ENCODE data around the gene UGP2.

Gene UGP2

DNA sequence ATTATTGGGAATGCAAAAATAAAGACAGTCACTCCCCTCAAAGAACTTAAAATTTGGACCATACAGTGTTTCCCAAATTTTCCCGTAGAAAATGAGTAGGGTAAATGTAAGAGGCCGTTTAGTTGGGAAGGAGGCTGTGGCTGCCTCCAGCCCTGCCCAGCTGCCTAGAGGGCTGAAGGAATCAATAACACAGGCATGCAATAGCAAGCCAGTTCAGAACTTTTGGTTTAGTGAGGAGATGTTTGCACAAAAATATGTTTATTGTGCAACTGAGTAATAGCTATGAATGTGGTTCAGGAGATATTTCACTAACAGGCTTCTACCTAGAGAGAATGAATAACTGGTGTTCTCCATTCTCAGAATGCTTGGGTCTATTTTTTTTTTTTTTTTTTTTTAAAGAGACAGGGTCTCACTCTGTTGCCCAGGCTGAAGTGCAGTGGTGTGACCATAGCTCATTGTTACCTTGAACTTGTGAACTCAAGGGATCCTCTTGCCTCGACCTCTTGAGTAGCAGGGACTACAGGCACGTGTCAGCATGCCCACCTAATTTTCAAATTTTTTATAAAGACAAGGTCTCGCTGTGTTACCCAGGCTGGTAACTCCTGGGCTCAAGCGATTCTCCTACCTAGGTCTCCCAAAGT is 23.6 kb downstream of the UGP2 start:
- no peak for DNase-seq (ENCODE audit: low read depth, low spot score)

DNA sequence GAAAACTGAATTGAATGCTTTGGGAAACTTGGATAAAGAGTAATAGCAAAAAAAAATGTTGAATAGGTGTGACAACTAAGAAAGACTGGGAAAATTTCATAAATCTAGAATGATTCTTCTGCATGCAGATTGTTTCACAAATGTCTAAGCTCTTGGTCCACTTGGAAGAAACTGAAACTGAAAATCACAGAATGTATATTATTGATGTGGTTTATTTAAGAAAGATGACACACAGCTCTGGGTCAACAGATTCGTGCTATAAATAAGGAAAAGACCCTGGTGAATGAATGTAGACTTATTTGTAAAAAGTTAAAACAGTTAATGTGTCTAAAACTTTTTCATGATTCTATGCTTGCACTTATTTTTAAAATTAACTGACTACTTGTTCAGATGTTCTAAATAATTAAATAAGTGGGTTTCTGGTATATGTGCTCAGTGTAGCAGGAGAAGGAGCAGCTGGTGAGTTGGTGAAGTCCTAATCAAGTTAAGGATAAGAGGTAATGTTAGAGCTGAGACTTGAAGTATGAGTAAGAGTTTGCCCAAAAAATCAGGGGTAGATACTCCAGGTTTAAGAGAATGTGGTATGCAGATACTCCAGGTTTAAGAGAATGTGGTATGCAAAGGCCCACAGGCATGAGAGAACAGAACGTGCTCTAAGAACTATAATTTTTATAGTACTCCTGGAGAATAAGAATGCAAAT is 24.5 kb downstream of the UGP2 start:
- DNase-seq (ENCODE audit: low read depth, low spot score) = no peak

DNA sequence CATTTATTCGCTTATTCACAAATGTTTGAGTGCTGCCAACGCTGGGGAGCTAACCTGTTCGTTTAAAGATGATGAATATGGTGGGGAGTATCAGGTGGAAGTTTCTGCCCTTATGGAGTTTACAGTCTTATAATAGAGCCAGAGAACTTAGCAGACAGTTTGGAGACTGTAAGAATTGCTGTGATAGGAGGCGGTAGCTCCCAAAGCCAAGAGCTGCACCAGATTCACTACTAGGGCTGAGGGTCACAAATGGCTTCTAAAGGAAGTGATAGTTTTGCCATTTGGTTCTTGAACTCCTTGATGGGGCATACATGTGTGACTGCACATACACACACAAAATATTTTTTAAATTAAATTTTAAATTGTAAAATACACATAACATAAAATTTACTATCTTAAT is 29.0 kb downstream of the UGP2 start:
- DNase-seq (ENCODE audit: low read depth, low spot score) = no peak

DNA sequence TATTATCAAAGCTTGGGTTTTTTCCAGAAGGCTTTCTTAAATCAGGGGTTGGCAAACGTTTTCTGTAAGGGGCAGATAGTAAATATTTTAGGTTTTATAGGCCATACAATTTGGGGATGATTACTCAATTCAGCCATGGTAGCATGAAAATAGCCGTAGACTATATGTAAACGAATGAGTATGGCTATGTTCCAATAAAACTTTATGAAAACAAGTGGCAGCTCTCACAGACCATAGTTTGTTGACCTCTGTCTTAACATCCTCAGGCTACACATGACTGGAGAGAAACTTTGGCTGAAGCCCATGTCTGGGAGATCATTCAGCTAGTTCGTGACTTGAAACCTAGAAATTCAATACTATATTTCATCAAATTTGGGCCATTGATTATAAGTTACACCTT is 30.2 kb downstream of the UGP2 start:
- DNase-seq (ENCODE audit: low read depth, low spot score) = no peak

DNA sequence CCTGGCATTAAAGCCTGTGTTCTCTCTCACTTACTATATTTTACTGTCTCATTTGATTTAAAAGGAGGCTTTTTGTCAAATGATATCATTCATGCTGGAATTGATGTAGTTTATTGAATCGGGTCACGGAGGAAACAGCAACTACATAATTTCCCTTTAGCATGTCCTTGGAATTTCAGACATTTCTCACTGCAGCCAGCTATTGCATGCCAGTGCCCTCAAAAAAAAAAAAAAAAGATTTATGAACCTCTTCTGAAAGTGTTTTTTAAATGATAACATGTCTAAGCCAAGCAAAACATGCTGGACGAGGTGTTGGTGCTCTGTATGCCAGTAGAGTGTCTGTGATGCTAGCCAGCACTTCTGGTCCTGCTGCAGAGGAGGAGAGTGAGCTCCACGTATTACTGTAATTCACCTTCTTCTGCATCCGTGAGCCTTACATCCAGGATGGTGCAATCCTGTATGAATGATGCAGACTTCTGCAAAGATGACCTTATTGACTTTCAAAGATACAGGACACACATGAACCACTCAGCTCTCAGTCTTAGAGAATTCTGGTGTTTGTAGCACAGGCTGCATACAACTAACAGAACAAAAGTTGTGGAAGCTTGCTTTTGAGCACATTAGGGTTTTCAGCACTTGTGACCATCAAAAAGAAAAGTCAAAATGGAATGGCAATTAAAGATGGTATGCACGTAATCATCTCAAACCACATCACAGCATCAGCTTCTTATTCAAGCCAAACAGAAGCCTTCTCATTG is 31.1 kb downstream of the UGP2 start:
- no peak for DNase-seq (ENCODE audit: low read depth, low spot score)

DNA sequence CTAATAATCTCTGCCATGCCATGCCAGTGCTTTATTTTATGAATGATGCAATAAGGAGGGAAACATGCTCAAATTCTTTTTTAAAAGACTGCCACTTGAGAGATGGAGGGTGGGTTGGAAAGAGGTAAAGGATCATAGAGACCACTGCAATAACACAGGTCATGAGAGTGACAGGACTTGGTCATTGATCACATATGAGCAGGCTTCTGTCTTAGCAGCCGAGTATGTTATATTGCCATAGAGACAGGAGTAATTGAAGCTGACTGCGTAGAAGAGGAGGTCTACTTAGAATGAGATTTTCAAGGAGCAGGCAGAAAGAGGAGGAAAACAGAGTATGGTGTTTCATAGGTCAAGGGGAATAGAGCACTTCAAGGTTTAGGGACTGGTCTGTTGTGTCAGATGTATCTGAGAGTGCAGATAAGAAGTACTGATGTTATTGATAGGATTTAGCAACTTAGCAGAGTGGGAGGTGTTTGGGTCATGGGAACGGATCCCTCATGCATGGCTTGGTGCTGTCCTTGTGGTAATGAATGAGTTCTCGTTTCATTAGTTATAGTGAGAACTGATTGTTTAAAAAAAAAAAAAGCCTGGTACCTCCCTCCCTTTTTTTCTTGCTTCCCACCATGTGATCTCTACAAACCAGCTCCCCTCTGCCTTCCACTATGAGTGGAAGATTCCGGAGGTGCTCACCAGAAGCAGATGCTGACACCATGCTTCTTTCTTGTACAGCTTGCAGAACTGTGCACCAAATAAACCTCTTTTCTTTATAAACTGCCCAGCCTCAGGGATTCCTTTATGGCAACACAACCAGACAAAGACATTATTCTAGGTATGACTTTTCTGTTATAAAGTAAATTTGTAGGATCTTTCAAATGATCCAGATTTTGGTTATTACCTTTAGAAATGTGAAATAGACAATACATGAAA is 32.8 kb downstream of the UGP2 start:
- no peak for DNase-seq (ENCODE audit: low read depth, low spot score)

DNA sequence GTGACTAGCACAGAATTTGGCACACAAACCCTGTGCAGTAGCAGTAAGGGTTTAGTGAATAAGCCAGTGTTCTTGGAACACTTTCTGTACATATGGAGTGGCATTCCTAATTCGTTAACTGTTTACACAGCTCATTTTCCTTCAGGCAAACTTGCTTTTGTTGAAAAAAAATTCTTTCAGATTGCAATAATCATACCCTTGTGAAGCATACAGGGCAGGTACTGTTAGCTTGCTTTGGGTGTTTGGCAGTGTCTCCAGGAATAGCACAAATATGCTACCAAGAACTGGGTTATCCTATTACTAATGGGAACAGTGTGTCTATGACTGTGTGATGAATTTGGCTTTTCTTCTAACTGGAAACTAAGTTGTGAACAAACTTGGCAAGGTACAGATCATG is 33.4 kb downstream of the UGP2 start:
- no peak for DNase-seq (ENCODE audit: low read depth, low spot score)

DNA sequence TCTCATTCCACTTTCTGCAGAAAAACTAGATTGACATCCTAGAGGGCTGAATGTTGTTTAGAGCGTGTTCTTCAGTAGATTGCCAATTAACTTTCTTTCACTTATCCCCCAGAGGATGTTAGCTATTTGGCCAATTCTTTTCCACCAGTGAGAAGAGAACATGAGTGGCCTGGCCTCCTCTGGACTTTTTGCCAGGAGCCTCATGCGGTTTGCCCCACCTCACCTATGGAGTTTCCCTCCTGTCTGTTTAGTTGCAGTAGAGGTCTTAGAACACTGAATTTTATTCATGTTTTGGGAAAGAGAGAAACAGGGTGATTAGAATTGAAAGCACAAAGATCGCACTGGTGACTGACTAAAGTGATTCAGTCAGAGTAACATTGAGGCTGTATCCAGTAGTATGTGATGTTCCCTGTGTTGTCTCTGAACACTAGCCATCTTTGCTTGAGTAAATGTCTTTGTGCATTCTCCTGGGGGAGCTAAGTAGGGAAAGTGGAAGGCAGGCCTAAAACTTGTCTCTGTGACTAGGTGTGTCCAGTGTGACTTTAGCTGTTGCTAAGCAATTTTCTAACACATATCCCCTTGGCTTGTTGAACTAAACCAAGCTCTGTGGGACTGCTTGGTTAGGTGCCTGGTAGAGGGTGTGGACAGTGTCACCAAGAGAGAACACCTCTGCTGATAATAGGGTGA is 34.0 kb downstream of the UGP2 start:
- DNase-seq (ENCODE audit: low read depth, low spot score) = no peak

DNA sequence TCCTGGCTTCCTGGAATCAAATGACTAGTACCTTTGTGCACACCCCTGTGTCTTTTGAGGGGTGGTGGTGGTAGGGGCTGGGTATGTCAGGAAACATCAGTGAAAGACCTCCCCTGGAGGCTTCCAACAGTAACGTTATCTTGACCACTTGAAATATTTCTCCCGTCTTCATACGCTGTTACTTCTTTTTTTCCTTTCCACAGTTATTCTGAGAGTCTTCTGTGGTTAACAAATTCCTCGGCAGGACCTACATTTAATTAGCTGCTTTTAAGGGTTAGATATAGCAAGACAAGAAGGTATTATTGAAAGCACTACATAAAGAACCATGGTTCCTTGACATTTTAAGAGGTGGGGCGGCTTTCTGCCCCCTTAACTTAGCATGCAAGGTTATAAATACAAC is 34.6 kb downstream of the UGP2 start:
- DNase-seq (ENCODE audit: low read depth, low spot score) = no peak

DNA sequence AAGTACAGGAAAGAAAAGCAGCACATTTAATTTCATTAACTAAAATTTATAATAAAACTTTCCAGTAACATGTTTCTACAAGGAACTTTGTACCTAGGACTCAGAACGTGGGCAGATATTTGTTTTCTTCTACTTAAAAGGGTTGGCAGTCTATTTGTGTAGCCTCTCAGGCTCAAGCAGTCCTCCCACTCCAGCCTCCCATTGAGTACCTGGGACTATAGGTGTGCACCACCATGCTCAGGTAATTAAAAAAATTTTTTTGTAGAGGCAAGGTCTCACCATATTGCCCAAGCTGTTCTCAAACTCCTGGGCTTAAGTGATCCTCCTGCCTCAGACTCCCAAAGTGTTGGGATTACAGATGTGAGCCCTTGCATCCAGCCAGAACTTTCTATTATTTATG is 36.8 kb downstream of the UGP2 start:
- no peak for DNase-seq (ENCODE audit: low read depth, low spot score)

DNA sequence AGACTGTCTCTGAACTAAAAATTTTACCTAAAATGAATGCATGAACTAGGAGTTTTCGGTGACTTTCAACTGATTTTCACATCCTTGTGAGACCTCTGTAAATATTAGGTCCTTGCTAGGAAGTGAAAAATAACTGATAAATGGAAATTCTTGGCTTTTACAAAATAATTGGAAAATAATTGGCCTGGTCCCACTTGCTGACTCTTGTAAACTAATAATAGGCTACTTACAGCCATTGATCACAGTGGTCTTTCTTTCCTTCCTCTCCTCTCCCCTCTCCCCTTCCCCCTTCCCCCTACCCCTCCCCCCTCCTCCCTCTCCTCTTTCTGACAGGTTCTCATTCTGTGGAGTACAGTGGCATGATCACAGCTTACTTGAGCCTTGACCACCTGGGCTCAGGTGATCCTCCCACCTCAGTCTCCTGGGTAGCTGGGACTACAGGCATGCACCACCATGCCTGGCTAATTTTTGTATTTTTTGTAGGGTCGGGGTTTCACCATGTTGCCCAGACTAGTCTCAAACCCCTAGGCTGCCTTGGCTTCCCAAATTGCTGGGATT is 38.3 kb downstream of the UGP2 start:
- DNase-seq (ENCODE audit: low read depth, low spot score) = no peak

DNA sequence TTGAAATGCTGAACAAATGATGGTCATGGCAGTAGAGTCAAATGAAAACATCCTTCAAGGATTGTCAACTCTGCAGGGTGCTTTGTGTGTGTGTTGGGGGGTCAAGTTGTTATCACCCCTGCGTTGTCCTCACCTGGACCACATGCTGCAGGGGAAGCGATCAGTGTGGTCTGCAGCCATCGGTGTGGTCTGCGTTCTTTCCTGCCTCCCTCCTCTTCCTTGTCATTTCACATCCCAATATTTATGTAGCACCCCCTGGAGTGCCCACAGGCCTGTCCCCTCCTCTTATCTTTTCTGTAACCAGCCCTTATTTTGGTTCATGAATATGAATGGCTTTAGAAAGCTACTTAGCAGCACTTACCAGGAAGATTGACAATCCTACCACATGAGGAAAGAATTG is 38.9 kb downstream of the UGP2 start:
- DNase-seq (ENCODE audit: low read depth, low spot score) = no peak

DNA sequence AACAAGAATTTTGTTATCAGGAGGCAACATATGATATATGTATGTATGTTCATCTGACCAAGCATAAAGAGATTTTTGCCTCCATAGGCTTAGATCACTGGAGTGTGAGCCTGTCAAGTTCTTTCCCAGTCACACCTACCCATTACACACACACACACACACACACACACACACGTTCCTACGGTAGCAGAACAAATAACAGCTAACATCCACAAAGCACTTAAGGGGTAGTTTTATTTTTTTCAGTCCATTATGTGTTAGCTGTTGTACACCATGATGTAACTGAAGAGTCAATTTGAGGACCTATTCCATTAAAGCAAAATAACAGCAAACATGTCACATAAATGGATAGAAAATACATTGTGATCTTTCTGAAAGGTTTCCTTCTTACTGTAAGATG is 39.5 kb downstream of the UGP2 start:
- DNase-seq (ENCODE audit: low read depth, low spot score) = no peak

DNA sequence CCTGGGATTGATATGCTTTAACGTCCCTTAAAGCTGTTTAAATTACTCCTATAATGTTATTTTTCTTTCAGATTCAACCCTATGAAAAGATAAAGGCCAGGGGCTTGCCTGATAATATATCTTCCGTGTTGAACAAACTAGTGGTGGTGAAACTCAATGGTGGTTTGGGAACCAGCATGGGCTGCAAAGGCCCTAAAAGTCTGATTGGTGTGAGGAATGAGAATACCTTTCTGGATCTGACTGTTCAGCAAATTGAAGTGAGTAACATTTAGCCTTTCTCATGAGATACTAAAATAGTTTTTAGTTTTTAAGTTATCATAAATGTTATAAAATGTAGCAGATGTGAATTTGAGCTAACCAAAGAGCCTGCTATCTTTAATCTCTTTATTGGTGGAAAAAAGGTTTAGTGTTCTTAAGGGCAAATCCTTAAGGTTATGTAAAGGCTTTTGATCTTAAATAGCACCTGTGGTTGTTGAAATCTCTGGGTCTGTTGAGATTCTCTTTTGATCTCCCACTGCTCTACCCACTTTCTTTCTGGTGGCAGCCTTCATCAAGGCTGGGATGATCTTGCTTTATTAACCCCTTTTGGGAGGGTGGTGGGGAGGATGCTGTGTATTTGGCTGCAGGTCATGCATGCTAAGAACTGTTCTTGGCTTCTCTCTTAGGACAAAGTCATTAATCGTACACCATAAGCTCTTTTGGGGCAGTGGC is 40.9 kb downstream of the UGP2 start:
- DNase-seq (ENCODE audit: low read depth, low spot score) = no peak

DNA sequence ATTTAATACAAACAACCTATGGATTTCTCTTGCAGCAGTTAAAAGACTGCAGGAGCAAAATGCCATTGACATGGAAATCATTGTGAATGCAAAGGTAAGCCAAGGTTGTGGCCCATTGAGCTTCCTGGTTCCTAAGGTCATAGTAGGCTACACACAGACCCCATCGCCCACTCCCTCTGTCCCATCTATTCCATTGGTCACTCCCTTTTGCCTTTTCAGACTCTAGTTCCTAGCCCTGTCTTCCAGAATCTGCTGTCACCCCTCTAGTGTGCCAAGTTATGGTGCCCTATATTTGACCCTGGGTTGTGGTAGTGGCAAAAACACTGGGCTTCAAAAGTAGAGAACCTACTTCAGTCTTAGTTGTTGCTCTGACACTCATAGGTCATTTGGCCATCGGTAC is 44.7 kb downstream of the UGP2 start:
- no peak for DNase-seq (ENCODE audit: low read depth, low spot score)

DNA sequence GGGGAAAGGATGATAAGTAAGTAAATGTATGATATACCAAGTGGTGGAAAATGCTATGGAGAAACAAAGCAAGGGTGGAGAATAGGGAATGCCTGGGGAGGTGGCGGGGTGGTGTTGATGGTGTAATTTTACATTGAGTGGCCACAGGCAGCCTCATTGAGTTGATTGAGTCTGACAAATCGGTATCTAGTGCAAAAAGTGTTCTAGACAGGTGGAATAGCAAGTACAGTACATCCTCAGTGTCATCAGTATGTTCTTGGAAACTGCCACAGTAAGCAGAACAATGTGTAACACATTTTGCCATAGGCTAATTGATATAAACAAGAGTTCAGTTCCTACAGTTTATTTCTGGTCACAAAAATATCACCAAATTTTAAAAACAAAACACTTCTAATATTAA is 46.4 kb downstream of the UGP2 start:
- DNase-seq (ENCODE audit: low read depth, low spot score) = no peak

DNA sequence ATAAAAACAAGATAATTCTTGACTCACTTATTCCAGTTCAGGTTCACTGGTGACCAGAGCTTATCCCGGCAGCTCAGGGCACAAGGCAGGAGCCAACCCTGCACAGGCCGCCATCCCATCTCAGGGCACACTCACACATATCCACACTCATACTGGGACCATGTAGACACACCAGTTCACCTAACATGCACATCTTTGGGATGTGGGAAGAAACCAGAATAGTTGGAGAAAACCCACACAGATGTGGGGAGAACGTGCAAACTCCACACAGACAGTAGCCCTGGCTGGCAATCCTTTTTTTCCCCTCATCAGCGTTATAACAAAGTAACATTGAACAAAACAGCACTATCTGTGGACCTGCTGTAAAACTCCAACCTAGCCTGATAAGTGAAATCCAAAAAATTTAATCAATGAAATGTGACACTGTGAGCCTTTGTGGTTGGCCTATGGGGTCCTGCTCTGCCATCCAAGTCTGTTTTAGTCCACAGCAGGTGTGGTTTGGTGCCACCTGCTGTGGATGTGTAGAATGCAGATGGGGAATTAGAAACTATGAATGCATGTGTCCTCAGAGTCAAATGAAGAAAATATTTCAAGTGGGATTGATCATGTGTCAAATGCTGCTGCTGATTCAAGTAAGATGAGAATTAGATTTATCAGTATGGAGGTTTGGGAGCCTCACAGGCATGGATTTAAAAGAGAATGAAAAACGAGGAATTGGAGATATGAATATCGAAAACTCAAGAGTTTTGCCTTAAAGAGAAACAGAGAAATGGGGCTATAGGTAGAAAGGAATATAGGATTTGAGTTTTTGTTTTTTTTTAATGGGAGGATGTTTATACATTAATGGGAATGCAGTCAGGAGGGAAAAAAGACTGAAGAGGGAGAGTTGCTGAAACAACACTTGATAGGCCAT is 47.0 kb downstream of the UGP2 start:
- DNase-seq (ENCODE audit: low read depth, low spot score) = no peak

DNA sequence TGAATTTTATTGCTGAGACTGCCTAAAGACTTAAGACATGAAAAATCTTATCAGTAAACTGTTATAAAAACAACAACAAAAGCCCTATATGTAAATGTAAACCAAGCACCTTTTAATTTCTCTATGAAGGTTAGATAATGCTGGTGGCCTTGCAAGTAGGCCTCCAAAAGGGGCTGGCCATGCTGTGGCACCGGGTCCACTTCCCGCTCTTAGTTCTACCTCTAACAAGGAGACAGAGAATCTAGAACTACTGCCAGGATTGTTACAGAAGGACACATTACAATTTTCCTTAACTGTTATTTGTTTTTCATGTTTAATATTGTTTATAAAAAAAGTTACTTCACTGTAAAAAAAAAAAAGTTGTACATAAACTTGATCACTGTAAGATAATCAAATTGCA is 49.0 kb downstream of the UGP2 start:
- no peak for DNase-seq (ENCODE audit: low read depth, low spot score)

DNA sequence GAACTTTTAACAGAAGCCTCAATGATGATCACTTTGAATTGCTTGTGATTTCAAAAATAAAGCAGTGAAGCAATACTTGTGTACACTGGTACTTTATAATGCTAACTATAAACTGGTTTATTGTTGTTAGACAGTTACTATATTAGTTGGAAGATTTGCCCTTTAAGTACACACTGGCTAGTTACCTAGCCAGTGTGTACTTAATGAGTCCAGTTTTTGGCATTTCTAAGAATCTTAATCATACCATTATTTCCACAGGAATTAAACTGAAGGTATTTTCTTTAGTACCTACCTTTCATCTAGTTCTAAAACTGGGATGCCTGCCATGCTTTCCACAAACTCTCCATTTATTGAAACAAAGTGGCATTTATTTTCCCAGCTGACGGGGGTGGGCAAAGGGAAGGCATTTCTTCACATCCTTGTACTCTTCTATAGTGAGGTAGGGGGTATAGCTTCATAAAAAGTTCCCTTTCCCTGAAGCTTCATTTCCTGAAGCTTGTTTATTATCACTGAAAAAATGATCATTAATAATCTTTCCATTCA is 49.9 kb downstream of the UGP2 start:
- no peak for DNase-seq (ENCODE audit: low read depth, low spot score)
